Endometrial microvascular endothelial cells (primary cell): Measurements from ENCODE around the gene DCD. TPM values are rescaled to one million over a fixed set of nuclear protein-coding genes. Genes with fewer than 3 reads are reported as not detected.

Experiments
- in situ Hi-C: cut with HindIII; loops from 2 replicates; pipeline ENCODE4 v1.10.0; 2017; ENCODE audit warnings: low sequenced_read_pairs, low pct_unique_long_range_greater_than_20kb; ENCODE audit errors: inconsistent ontology term
- total RNA-seq: library from RNA; depleted of rRNA; stranded (reverse); fragments of >200 nt; gene quantifications from one replicate; pipeline ENCODE4 v1.2.3, GENCODE V29; 2015; ENCODE audit errors: inconsistent ontology term

Gene DCD
- total RNA-seq, 1 donor from 2014 or later = not detected

GRCh38 chr12:54622463-54623183, 25.5 kb downstream of the DCD start:
- in situ Hi-C loops = no loop called here

- in situ Hi-C loops = no loop called here
These were observed 31.1 kb downstream of the DCD start for GRCh38 chr12:54616933-54617680.

GRCh38 chr12:54612225-54612750, 35.9 kb downstream of the DCD start:
- in situ Hi-C loops = no loop called here

GRCh38 chr12:54611715-54612149, 36.4 kb downstream of the DCD start:
- in situ Hi-C loops = no loop called here

GRCh38 chr12:54608769-54609168, 39.4 kb downstream of the DCD start:
- in situ Hi-C loops = no loop called here

- in situ Hi-C loops = no loop called here
These were observed 40.0 kb downstream of the DCD start for GRCh38 chr12:54608156-54608555.

- in situ Hi-C loops = no loop called here
These were observed 41.6 kb downstream of the DCD start for GRCh38 chr12:54606556-54606955.

GRCh38 chr12:54605138-54605970, 42.8 kb downstream of the DCD start:
- in situ Hi-C loops = no loop called here

GRCh38 chr12:54604436-54604835, 43.7 kb downstream of the DCD start:
- in situ Hi-C loops = no loop called here

GRCh38 chr12:54603872-54604271, 44.3 kb downstream of the DCD start:
- in situ Hi-C loops = no loop called here

GRCh38 chr12:54603173-54603814, 44.9 kb downstream of the DCD start:
- in situ Hi-C loops = no loop called here

- in situ Hi-C loops = no loop called here
These were observed 45.5 kb downstream of the DCD start for GRCh38 chr12:54602661-54603060.

GRCh38 chr12:54601841-54602240, 46.3 kb downstream of the DCD start:
- in situ Hi-C loops = no loop called here

GRCh38 chr12:54598970-54599369, 49.2 kb downstream of the DCD start:
- in situ Hi-C loops = no loop called here

- in situ Hi-C loops = no loop called here
These were observed 51.6 kb downstream of the DCD start for GRCh38 chr12:54596526-54596946.

GRCh38 chr12:54595471-54595870, 52.7 kb downstream of the DCD start:
- in situ Hi-C loops = no loop called here
